Lower leg skin (tissue), 4 donors: Measurements from ENCODE around the gene TRIM15. TPM values are rescaled to one million over a fixed set of nuclear protein-coding genes. Genes with fewer than 3 reads are reported as not detected.
"Not testable (repeated sequence)": the region's sequence is repeated elsewhere in the genome, so short reads cannot be mapped to it uniquely, and the experiment has no call there.

Experiments
- DNase-seq, 2 donors: peaks; one replicate each; pipeline ENCODE4 v3.0.0-alpha.2; 2019; ENCODE audit warnings: low spot score in 2 of 2
- H3K4me3 ChIP-seq: fragments of 200-600 bp; sonication (generic); 2 replicates; pipeline ENCODE4 v1.5.1; 2017; ENCODE audit warnings: mild to moderate bottlenecking, low read depth; ENCODE audit not compliant: poor library complexity, severe bottlenecking
- POLR2A ChIP-seq, 2 donors: fragments of 450-650 bp; IDR thresholded peaks; one replicate each; pipeline ENCODE4 v1.6.1; 2016 to 2017; ENCODE audit warnings: antibody characterized with exemption in 2 of 2, mild to moderate bottlenecking in 1 of 2, moderate library complexity in 1 of 2
- whole genome bisulfite sequencing, 2 donors: methylation state at CpG; one replicate each; pipeline ENCODE4 v1.1.5; 2018; 5-methylcytosine and 5-hydroxymethylcytosine counted together
- intact Hi-C: fragments of 100-400 bp; cut with DNase I; formaldehyde crosslinking; loops from one replicate; pipeline ENCODE4 v1.15.0; 2023; ENCODE audit warnings: low total_unique reads
- total RNA-seq, 4 donors: library from RNA; depleted of rRNA; stranded (reverse); fragments of >200 nt; gene quantifications; one replicate each; pipeline ENCODE4 v1.1.0, GENCODE V29; 2016
- TF ChIP-seq, protein P1 (sequence below), 3 donors: fragments of 450-650 bp; IDR thresholded peaks; one replicate each; pipeline ENCODE4 v1.5.1; 2016; ENCODE audit warnings: antibody characterized with exemption in 3 of 3, mild to moderate bottlenecking in 3 of 3, moderate library complexity in 2 of 3

The TRIM15 gene
- total RNA-seq, 4 donors from 2014 or later, result 0.98 to 4.3 (median 1.1) TPM

DNA sequence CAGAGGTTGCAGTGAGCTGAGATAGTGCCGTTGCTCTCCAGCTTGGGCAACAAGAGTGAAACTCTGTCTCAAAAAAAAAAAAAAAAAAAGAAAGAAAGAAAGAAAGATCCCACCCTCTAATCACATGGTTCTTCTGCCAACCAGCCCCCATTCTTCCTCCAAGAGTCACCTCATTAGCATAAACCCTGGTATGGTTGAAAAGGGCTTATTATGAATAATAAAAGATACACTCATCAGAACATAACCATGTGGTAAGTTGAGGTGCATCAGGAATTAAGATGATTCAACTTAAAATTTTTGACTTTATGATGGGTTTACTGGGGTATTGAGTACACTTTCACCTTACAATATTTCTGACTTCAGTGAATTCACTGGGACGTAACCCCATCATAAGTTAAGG, 28.2 kb upstream of the TRIM15 start:
- intact Hi-C loops, result no loop called here
- 76 to 84% methylated on average over 2 of the region's 2 CpGs for WGBS, 2 donors
- TF ChIP-seq, protein P1, sequence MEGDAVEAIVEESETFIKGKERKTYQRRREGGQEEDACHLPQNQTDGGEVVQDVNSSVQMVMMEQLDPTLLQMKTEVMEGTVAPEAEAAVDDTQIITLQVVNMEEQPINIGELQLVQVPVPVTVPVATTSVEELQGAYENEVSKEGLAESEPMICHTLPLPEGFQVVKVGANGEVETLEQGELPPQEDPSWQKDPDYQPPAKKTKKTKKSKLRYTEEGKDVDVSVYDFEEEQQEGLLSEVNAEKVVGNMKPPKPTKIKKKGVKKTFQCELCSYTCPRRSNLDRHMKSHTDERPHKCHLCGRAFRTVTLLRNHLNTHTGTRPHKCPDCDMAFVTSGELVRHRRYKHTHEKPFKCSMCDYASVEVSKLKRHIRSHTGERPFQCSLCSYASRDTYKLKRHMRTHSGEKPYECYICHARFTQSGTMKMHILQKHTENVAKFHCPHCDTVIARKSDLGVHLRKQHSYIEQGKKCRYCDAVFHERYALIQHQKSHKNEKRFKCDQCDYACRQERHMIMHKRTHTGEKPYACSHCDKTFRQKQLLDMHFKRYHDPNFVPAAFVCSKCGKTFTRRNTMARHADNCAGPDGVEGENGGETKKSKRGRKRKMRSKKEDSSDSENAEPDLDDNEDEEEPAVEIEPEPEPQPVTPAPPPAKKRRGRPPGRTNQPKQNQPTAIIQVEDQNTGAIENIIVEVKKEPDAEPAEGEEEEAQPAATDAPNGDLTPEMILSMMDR (IDR thresholded peaks at IDR 0.05), result no peak
- no peak for TF ChIP-seq POLR2A (IDR thresholded peaks at IDR 0.05)
- no peak for DNase-seq
- H3K4me3 ChIP-seq, result no peak overlapping the region

DNA sequence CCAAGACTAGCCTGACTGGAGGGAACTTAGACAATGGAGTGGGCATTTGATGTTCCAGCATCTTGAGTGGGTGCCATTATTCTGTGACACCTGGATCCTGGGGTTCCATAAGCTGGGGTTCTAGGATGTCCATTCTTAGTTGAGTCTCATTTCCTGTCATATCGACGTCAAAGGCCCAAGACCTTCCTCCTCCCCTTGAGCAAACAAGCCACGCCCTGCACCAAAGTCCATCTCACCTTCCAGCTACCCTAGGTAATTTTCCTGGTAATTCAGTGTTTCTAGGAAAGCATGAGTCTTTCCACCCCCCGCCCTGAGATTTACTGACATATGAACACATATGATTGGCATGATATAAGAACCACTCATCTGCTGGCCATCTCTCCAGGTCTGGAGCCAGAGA, 27.6 kb upstream of the TRIM15 start, which contains the start of gene TRIM40:
Gene TRIM40, plus strand, starts transcription at position 384 of the 400 bp plus-strand sequence. CDS start 897 bp downstream, outside the sequence.
- DNase-seq, result no peak
- TF ChIP-seq, protein P1 (IDR thresholded peaks at IDR 0.05), result no peak
- no peak for TF ChIP-seq POLR2A (IDR thresholded peaks at IDR 0.05)
- 73 to 77% methylated on average over 4 of the region's 4 CpGs for WGBS, 2 donors
- no peak within 1 kb of the TSS for H3K4me3 ChIP-seq
- intact Hi-C loops, result no loop called here

DNA sequence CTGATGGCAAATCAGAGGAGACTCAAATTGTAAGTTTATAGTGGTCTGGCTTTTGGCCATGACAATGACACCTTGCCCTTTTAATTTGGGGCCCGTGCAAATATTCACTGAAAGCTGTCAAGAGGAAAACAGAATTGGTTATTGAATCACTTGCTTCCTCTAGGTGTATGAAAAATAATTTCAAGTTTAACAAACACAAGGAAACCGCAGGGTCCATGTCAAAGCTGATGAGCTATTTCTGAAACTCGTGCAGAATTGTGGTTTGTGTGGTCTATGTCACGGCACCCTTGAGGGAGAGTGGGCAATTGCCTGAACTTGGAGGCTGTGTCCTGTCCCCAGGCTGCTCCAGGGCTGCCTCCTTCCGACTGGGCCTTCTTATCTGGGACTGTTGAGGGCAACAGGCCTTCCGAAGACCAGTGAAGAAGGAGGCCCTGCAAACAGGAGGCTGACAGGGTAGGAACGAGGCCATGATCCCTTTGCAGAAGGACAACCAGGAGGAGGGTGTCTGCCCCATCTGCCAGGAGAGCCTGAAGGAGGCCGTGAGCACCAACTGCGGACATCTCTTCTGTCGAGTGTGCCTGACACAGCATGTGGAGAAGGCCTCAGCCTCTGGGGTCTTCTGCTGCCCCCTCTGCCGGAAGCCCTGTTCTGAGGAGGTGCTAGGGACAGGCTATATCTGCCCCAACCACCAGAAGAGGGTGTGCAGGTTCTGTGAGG, 26.6 kb upstream of the TRIM15 start:
- WGBS, 2 donors, result 78 to 81% methylated on average over 11 of the region's 11 CpGs
- intact Hi-C loops, result no loop called here
- TF ChIP-seq, protein P1 (IDR thresholded peaks at IDR 0.05), result no peak
- H3K4me3 ChIP-seq, result no peak overlapping the region
- DNase-seq, result no peak

DNA sequence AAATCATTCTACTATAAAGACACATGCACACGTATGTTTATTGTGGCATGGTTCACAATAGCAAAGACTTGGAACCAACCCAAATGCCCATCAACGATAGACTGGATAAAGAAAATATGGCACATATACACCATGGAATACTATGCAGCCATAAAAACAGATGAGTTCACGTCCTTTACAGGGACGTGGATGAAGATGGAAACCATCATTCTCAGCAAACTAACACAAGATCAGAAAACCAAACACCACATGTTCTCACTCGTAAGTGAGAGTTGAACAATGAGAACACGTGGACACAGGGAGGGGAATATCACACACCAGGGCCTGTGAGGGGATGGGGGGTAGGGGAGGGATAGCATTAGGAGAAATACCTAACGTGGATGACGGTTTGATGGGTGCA, 23.1 kb upstream of the TRIM15 start:
- H3K4me3 ChIP-seq, intact Hi-C loops, DNase-seq: not testable (repeated sequence)
- 85 to 86% methylated on average over 8 of the region's 8 CpGs for WGBS, 2 donors

DNA sequence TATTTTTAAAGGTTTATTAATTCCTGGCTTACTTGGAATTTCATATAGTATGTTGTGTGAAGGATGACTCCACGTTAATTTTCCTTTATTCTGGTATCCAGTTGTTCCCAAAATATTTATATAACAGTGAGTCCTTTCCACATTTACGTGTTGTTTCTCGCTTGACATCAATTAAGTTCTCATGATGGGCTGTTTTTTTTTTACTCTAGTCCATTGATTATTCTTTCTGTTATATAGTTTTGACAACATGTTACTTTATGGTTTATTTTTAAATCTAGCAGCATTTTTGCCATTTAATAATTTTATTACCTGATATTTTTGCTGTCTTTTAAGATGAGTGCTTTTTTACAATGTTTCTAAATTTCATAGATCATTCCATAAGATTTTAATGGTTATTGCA, 20.7 kb upstream of the TRIM15 start:
- WGBS, 2 donors, result 72 to 80% methylated on average over 3 of the region's 3 CpGs
- intact Hi-C loops, result no loop called here
- TF ChIP-seq POLR2A (IDR thresholded peaks at IDR 0.05), result no peak
- TF ChIP-seq, protein P1 (IDR thresholded peaks at IDR 0.05), result no peak
- DNase-seq, result no peak
- no peak overlapping the region for H3K4me3 ChIP-seq

DNA sequence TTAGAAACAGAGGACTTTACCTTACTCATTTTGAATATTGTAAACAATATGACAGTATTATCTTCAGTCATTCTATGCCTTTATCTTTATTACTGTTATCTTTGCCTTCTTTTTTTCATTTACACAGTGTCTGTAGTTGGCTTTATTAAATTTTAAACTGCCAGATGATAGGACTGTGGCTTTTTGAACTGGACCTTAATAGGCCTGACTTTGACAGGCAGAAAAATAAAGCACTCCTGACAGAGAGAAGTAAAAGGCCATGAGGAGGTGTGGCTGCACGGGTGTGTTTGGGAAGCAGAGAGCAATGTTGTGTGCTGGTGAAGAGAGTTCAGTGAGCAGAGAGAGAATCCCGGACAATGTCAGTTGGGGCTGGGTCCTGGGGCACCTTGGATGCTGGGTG, 19.6 kb upstream of the TRIM15 start:
- intact Hi-C loops, result no loop called here
- TF ChIP-seq, protein P1 (IDR thresholded peaks at IDR 0.05), result no peak
- no peak for TF ChIP-seq POLR2A (IDR thresholded peaks at IDR 0.05)
- no peak overlapping the region for H3K4me3 ChIP-seq
- WGBS, 2 donors, result 59 to 71% methylated on average over 2 of the region's 2 CpGs
- no peak for DNase-seq
